HepG2 (cell line): ENCODE measurements around the gene DIPK1C. TPM values are rescaled to one million over a fixed set of nuclear protein-coding genes. Genes with fewer than 3 reads are reported as not detected.

Source experiments
- ATF7 ChIP-seq, 2 experiments: fragments of 450-650 bp in 1 of 2; sonication (generic) in 1 of 2; formaldehyde crosslinking in 1 of 2; IDR thresholded peaks; 2 replicates each; pipeline versions ENCODE4 v1.4.0 to v1.6.1; 2016 to 2020; ENCODE audit warnings: antibody characterized with exemption in 1 of 2, mild to moderate bottlenecking in 1 of 2, missing genetic modification reagents in 1 of 2
- BHLHE40 ChIP-seq: IDR thresholded peaks from 2 replicates; pipeline ENCODE4 v1.6.1; 2011; ENCODE audit warnings: low read length, improper control_type of control experiment
- FOXJ3 ChIP-seq: sonication (generic); formaldehyde crosslinking; IDR thresholded peaks from 2 replicates; pipeline ENCODE4 v1.4.0; 2020; ENCODE audit warnings: missing genetic modification reagents, mild to moderate bottlenecking, borderline replicate concordance
- IKZF1 ChIP-seq: fragments of 450-650 bp; IDR thresholded peaks from 2 replicates; pipeline ENCODE4 v1.7.1; 2016
- JDP2 ChIP-seq: sonication (generic); formaldehyde crosslinking; IDR thresholded peaks from 2 replicates; pipeline ENCODE4 v1.8.1; 2022; ENCODE audit warnings: missing genetic modification reagents, borderline replicate concordance
- KLF15 ChIP-seq: sonication (generic); formaldehyde crosslinking; IDR thresholded peaks from 2 replicates; pipeline ENCODE4 v1.8.1; 2023; ENCODE audit warnings: borderline replicate concordance, mild to moderate bottlenecking, inconsistent platforms, missing genetic modification reagents, mixed read lengths
- MED8 ChIP-seq: sonication (generic); formaldehyde crosslinking; IDR thresholded peaks from 2 replicates; pipeline ENCODE4 v1.8.1; 2023; ENCODE audit warnings: mild to moderate bottlenecking, missing genetic modification reagents; ENCODE audit not compliant: insufficient replicate concordance
- PAX8 ChIP-seq: sonication (generic); formaldehyde crosslinking; IDR thresholded peaks from 2 replicates; pipeline ENCODE4 v1.8.0; 2022; ENCODE audit warnings: mild to moderate bottlenecking, missing genetic modification reagents, borderline replicate concordance
- POLR2G ChIP-seq: fragments of 200-400 bp; formaldehyde crosslinking; IDR thresholded peaks from 2 replicates; pipeline ENCODE4 v1.6.1; 2018; ENCODE audit warnings: mild to moderate bottlenecking, low read depth, low read length, moderate library complexity
- TEAD3 ChIP-seq: optimal IDR thresholded peaks from 2 replicates; pipeline ENCODE3; 2016; ENCODE audit warnings: borderline replicate concordance
- ZFP82 ChIP-seq: sonication (generic); formaldehyde crosslinking; IDR thresholded peaks from 2 replicates; pipeline ENCODE4 v1.5.1; 2020; ENCODE audit warnings: mild to moderate bottlenecking, missing genetic modification reagents, borderline replicate concordance
- ZNF292 ChIP-seq: sonication (generic); formaldehyde crosslinking; IDR thresholded peaks from 2 replicates; pipeline ENCODE4 v1.8.1; 2022; ENCODE audit warnings: mild to moderate bottlenecking, low read depth, missing genetic modification reagents, borderline replicate concordance
- ZNF550 ChIP-seq: sonication (generic); formaldehyde crosslinking; IDR thresholded peaks from 2 replicates; pipeline ENCODE4 v1.4.0; 2020; ENCODE audit warnings: mild to moderate bottlenecking, missing genetic modification reagents, borderline replicate concordance
- ZSCAN12 ChIP-seq: sonication (generic); formaldehyde crosslinking; IDR thresholded peaks from 2 replicates; pipeline ENCODE4 v1.9.0; 2021; ENCODE audit warnings: mild to moderate bottlenecking, missing genetic modification reagents
- polyA plus RNA-seq, 8 experiments: library from polyadenylated mRNA; depleted of rRNA in 3 of 8; stranded (reverse) in 7 of 8; unstranded in 1 of 8; fragments of >200 nt; fragmentation: Illumina TruSeq in 4 of 8; extraction: Trizol in 4 of 8; gene quantifications; 2 replicates each; pipeline versions ENCODE4 v1.2.1 to v1.2.3, GENCODE V29; 2011 to 2016; ENCODE audit warnings: low read depth in 4 of 8, missing spikeins in 1 of 8, mixed read lengths in 1 of 8; ENCODE audit not compliant: insufficient read depth in 1 of 8
- total RNA-seq, 5 experiments: library from RNA; depleted of rRNA; stranded (reverse); fragments of >200 nt; fragmentation: Illumina TruSeq; extraction: Trizol; gene quantifications; 2 replicates each; pipeline ENCODE4 v1.2.3, GENCODE V29; 2016; ENCODE audit warnings: low read depth in 1 of 5
- TF ChIP-seq, protein P1 (sequence below): sonication (generic); formaldehyde crosslinking; IDR thresholded peaks from 2 replicates; pipeline ENCODE4 v1.4.0; 2020; ENCODE audit warnings: missing genetic modification reagents, mild to moderate bottlenecking, borderline replicate concordance
- TF ChIP-seq, protein P2 (sequence below): sonication (generic); formaldehyde crosslinking; IDR thresholded peaks from 2 replicates; pipeline ENCODE4 v1.5.1; 2020; ENCODE audit warnings: missing genetic modification reagents, mild to moderate bottlenecking, borderline replicate concordance
- TF ChIP-seq, protein P3 (sequence below): sonication (generic); formaldehyde crosslinking; IDR thresholded peaks from 2 replicates; pipeline ENCODE4 v1.9.0; 2021; ENCODE audit warnings: missing genetic modification reagents, mild to moderate bottlenecking, borderline replicate concordance
- TF ChIP-seq, protein P4 (sequence below): sonication (generic); formaldehyde crosslinking; IDR thresholded peaks from 2 replicates; pipeline ENCODE4 v1.5.1; 2020; ENCODE audit warnings: mild to moderate bottlenecking, missing genetic modification reagents, borderline replicate concordance

Gene DIPK1C
- total and polyA plus RNA-seq, 2 of the 13 experiments (the other 11 are each of a cell fraction or from before 2014, with no cell fraction given), result 1.8 TPM; not detected in 1

DNA sequence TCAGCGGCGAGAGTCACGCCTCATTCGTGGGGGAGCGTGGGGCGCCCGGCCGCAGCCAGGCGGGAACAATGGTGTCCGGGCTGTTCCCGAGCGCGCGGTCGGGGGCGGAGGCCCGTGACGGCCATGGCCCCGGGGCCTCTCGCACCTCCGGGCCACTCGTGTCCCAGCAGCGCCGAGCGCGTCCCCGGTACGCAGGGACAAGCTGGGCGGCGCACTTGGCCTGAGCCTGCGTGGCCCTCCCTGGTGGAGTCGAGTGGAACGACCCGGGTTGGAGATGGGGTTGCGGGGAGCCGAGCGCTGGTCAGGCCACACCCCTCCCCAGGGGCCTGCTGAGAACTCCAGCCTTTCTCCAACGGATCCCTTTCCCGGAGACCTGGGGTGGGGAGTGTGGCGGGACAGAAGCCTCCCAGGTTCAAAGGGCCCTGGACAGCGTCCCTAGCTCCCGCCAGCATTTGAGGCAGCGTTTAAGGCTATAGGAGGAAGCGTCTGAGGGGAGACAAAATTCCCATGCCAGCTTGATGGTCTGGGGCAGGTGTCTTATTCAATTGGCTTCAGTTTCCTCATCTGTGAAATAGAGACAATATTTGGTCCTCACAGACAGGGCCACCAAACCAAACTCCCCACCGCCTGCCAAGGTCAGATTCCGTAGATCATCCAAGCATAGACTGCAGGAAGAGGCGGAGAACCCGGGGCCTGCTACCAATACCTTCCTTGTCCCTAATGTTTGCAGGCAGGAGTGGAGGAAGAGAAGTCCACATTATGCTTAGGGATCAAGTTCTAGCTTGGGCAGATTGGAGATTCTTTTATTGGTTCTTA is 39.6 kb upstream of the DIPK1C start (continued):
- TF ChIP-seq, protein P1, sequence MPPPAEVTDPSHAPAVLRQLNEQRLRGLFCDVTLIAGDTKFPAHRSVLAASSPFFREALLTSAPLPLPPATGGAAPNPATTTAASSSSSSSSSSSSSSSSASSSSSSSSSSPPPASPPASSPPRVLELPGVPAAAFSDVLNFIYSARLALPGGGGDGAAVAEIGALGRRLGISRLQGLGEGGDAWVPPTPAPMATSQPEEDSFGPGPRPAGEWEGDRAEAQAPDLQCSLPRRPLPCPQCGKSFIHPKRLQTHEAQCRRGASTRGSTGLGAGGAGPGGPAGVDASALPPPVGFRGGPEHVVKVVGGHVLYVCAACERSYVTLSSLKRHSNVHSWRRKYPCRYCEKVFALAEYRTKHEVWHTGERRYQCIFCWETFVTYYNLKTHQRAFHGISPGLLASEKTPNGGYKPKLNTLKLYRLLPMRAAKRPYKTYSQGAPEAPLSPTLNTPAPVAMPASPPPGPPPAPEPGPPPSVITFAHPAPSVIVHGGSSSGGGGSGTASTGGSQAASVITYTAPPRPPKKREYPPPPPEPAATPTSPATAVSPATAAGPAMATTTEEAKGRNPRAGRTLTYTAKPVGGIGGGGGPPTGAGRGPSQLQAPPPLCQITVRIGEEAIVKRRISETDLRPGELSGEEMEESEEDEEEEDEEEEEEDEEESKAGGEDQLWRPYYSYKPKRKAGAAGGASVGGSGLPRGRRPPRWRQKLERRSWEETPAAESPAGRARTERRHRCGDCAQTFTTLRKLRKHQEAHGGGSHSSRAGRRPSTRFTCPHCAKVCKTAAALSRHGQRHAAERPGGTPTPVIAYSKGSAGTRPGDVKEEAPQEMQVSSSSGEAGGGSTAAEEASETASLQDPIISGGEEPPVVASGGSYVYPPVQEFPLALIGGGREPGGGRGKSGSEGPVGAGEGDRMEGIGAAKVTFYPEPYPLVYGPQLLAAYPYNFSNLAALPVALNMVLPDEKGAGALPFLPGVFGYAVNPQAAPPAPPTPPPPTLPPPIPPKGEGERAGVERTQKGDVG (CRISPR knock-in tag), result 0 out of 2 replicates have a peak, but pooled peaks have one; percentile 31
- TF ChIP-seq FOXJ3, result no peak
- no peak for TF ChIP-seq ZFP82 (CRISPR knock-in tag)
- 0 out of 2 replicates have a peak, but pooled peaks have one; percentile 74 for TF ChIP-seq ZNF550 (CRISPR knock-in tag)
- no peak for TF ChIP-seq ZNF292 (CRISPR knock-in tag)
- TF ChIP-seq ZSCAN12, result no peak
- TF ChIP-seq, protein P2, sequence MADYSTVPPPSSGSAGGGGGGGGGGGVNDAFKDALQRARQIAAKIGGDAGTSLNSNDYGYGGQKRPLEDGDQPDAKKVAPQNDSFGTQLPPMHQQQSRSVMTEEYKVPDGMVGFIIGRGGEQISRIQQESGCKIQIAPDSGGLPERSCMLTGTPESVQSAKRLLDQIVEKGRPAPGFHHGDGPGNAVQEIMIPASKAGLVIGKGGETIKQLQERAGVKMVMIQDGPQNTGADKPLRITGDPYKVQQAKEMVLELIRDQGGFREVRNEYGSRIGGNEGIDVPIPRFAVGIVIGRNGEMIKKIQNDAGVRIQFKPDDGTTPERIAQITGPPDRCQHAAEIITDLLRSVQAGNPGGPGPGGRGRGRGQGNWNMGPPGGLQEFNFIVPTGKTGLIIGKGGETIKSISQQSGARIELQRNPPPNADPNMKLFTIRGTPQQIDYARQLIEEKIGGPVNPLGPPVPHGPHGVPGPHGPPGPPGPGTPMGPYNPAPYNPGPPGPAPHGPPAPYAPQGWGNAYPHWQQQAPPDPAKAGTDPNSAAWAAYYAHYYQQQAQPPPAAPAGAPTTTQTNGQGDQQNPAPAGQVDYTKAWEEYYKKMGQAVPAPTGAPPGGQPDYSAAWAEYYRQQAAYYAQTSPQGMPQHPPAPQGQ (CRISPR knock-in tag), result no peak
- TF ChIP-seq ATF7 (IDR thresholded peaks at IDR 0.05), result no peak
- no peak for TF ChIP-seq ATF7 (CRISPR knock-in tag; IDR thresholded peaks at IDR 0.05)
- TF ChIP-seq, protein P3, sequence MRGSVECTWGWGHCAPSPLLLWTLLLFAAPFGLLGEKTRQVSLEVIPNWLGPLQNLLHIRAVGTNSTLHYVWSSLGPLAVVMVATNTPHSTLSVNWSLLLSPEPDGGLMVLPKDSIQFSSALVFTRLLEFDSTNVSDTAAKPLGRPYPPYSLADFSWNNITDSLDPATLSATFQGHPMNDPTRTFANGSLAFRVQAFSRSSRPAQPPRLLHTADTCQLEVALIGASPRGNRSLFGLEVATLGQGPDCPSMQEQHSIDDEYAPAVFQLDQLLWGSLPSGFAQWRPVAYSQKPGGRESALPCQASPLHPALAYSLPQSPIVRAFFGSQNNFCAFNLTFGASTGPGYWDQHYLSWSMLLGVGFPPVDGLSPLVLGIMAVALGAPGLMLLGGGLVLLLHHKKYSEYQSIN (CRISPR knock-in tag), result no peak
- TF ChIP-seq PAX8 (CRISPR knock-in tag), result no peak
- peak; percentile 8 for TF ChIP-seq TEAD3
- TF ChIP-seq POLR2G, result peak; percentile 53
- no peak for TF ChIP-seq IKZF1
- peak; percentile 31 for TF ChIP-seq MED8 (CRISPR knock-in tag)
- TF ChIP-seq BHLHE40, result no peak
- TF ChIP-seq JDP2 (CRISPR knock-in tag), result no peak
- TF ChIP-seq, protein P4, sequence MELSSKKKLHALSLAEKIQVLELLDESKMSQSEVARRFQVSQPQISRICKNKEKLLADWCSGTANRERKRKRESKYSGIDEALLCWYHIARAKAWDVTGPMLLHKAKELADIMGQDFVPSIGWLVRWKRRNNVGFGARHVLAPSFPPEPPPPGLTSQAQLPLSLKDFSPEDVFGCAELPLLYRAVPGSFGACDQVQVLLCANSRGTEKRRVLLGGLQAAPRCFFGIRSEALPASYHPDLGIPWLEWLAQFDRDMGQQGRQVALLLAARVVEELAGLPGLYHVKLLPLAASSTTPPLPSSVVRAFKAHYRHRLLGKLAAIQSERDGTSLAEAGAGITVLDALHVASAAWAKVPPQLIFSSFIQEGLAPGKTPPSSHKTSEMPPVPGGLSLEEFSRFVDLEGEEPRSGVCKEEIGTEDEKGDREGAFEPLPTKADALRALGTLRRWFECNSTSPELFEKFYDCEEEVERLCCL (CRISPR knock-in tag), result no peak
- TF ChIP-seq KLF15 (CRISPR knock-in tag), result no peak
